Activated naive CD8-positive, alpha-beta T cell treated with anti-CD3 and anti-CD28 coated beads for 36 hours (primary cell): ENCODE results near the gene PBX1. TPM values are rescaled to one million over a fixed set of nuclear protein-coding genes. Genes with fewer than 3 reads are reported as not detected.

Experiments used
- DNase-seq: peaks from one replicate; pipeline ENCODE4 v3.0.0; 2021
- H3K27ac Mint-ChIP-seq: one replicate; pipeline ENCODE4 v1.8.0; 2022; ENCODE audit warnings: mild to moderate bottlenecking, moderate library complexity, mixed read lengths
- H3K27me3 Mint-ChIP-seq: one replicate; pipeline ENCODE4 v1.8.0; 2022; ENCODE audit warnings: mild to moderate bottlenecking, mixed read lengths
- H3K36me3 Mint-ChIP-seq: one replicate; pipeline ENCODE4 v1.8.0; 2021; ENCODE audit warnings: mild to moderate bottlenecking, mixed read lengths
- H3K4me1 Mint-ChIP-seq: one replicate; pipeline ENCODE4 v1.8.0; 2021; ENCODE audit warnings: mixed read lengths
- H3K4me3 Mint-ChIP-seq: one replicate; pipeline ENCODE4 v1.8.0; 2022; ENCODE audit warnings: mild to moderate bottlenecking, moderate library complexity, mixed read lengths
- H3K9me3 Mint-ChIP-seq: one replicate; pipeline ENCODE4 v1.8.0; 2022; ENCODE audit warnings: mixed read lengths
- total RNA-seq, 2 experiments: library from RNA; stranded (reverse); gene quantifications; one replicate each; pipeline ENCODE4 v1.2.3, GENCODE V29; 2021

The PBX1 gene
- total RNA-seq, 2 experiments from 2014 or later, result 0.04 TPM; not detected in 1

DNA sequence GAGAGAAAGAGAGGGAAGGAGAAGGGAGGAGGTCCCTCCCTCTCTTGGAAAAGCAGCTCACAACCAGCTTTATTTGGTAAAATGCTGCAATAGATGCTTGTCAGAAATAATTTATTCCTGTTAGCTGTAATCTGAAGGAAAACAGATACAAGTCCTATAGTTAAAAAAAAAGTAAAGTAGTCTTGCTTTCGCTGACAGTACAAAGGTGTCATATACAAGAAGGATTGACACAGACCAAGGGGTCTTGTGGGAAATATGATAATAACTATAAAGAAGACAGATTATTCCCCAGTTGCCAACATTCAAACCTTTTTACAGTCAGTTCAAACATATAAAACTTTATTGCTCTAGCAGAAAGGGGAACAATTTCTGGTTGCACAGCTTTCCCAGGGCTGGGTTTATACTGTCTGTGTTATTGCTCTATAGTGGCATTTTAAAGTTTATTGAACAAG is 145.0 kb downstream of the PBX1 start:
- H3K27ac Mint-ChIP-seq, result no peak overlapping the region
- no peaks in the 10 kb centered on the region for H3K27me3 Mint-ChIP-seq
- no peaks in the 10 kb centered on the region for H3K9me3 Mint-ChIP-seq
- H3K4me3 Mint-ChIP-seq, result no peak overlapping the region
- no peaks in the 10 kb centered on the region for H3K36me3 Mint-ChIP-seq
- DNase-seq, result no peak
- H3K4me1 Mint-ChIP-seq, result no peaks in the 10 kb centered on the region

DNA sequence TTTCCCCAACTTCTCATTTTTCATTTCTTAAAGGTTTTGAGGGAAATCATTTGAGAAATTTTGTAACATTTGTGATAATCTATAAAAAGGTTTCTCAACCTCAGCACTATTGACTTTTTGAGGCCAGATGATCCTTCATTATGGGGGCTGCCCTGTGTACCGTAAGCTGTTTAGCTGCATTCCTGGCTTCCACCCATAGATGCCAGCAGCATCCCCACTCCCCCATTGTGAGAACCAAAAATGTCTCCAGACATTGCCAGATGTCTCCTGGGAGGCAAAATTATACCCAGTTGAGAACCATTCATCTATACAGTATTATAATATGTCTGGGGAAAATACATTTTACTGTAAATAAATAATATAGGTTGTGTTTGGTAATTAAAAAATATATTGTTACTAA is 146.0 kb downstream of the PBX1 start:
- no peaks in the 10 kb centered on the region for H3K4me1 Mint-ChIP-seq
- H3K4me3 Mint-ChIP-seq, result no peak overlapping the region
- H3K9me3 Mint-ChIP-seq, result no peaks in the 10 kb centered on the region
- H3K36me3 Mint-ChIP-seq, result no peaks in the 10 kb centered on the region
- no peak for DNase-seq
- peaks cover 5% of the 10 kb centered on the region for H3K27me3 Mint-ChIP-seq
- H3K27ac Mint-ChIP-seq, result no peak overlapping the region

DNA sequence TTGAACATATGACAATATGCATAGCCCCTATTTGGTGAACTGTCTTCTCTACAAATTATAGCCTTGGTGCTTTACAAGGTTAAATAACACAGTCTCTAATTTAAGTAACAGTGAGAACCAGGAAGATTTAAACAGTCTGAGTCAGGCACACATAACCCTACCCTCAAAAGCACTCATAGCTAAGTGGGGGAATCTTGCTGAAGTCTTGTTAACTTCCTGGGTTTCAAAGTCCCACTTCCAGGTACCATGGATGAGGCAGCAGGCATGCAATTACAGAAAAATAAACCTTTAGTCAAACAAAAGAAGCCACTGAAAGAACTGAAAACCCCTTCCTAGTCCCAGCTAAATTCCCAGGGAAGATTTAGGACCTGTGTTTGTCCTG is 147.6 kb downstream of the PBX1 start:
- H3K4me1 Mint-ChIP-seq, result no peaks in the 10 kb centered on the region
- H3K27me3 Mint-ChIP-seq, result peaks cover 5% of the 10 kb centered on the region
- no peak overlapping the region for H3K4me3 Mint-ChIP-seq
- DNase-seq, result no peak
- no peak overlapping the region for H3K27ac Mint-ChIP-seq
- H3K36me3 Mint-ChIP-seq, result no peaks in the 10 kb centered on the region
- H3K9me3 Mint-ChIP-seq, result no peaks in the 10 kb centered on the region

DNA sequence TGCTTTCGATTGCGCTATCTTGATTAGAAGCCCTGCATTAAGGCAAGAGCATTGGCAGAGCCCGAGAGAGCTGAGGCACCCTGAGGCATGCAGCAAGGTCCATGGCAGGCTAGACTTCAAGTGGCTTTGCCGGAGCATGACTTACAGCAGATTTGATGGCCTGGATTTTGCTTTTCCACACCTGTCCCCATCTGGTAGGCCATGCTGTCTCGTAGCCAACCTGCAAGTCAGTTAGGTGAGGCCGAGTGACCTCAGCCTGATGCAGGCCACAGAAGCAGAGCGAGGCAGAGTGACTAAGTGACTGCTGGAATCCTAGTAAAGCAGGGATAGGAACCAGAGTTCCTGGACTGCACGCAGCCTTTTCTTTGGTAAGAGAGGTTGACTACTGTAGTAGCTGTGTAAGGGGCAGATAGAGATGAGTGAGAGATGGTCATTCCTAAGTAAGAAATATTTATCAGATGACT is 148.9 kb downstream of the PBX1 start:
- DNase-seq, result no peak
- H3K36me3 Mint-ChIP-seq, result no peaks in the 10 kb centered on the region
- H3K9me3 Mint-ChIP-seq, result no peaks in the 10 kb centered on the region
- H3K27ac Mint-ChIP-seq, result no peak overlapping the region
- no peaks in the 10 kb centered on the region for H3K4me1 Mint-ChIP-seq
- peaks cover 5% of the 10 kb centered on the region for H3K27me3 Mint-ChIP-seq
- H3K4me3 Mint-ChIP-seq, result no peak overlapping the region

DNA sequence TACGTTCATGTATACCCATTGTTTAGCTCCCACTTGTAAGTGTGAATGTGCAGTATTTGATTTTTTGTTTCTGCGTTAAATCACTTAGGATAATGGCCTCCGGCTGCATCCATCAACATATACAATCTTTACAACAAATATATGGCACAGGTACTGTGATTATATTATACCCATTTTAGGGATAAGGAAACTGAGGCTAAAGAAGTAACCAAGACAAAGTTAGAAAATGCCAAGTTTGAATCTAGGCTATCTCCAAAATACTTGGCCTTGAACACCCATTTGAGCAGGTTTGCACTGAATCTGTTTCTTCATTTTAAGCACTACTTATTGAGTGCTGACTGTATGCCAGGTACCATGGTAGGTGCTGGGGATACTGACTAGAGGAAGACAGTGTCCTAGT is 149.6 kb downstream of the PBX1 start:
- Mint-ChIP-seq H3K27me3 (peaks cover 5% of the 10 kb centered on the region), H3K36me3 (no peaks in the 10 kb centered on the region), H3K9me3 (no peaks in the 10 kb centered on the region), H3K4me1 (no peaks in the 10 kb centered on the region), H3K27ac (no peak overlapping the region), H3K4me3 (no peak overlapping the region)
- DNase-seq, result no peak

DNA sequence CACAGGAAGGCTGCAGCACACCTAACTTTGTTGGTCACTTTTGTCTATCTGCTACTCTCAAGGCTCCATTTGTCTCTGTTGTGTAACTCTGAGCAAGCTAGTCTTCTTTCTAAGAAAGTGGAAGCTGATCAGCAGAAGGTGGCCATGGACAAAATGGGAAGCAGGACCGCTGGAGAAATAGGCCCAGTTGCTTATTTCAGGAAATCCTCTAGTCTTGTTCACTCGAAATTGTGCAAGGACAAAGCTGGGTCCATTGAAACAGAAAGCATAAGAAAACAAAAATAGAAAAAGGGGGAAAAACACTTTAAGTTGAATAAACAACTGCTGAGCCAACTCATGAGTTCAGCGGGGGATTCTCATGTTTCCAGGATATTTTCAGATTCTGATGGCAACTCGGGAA is 150.1 kb downstream of the PBX1 start:
- no peaks in the 10 kb centered on the region for H3K9me3 Mint-ChIP-seq
- H3K27ac Mint-ChIP-seq, result no peak overlapping the region
- H3K27me3 Mint-ChIP-seq, result peaks cover 5% of the 10 kb centered on the region
- no peak overlapping the region for H3K4me3 Mint-ChIP-seq
- DNase-seq, result no peak
- no peaks in the 10 kb centered on the region for H3K4me1 Mint-ChIP-seq
- no peaks in the 10 kb centered on the region for H3K36me3 Mint-ChIP-seq

DNA sequence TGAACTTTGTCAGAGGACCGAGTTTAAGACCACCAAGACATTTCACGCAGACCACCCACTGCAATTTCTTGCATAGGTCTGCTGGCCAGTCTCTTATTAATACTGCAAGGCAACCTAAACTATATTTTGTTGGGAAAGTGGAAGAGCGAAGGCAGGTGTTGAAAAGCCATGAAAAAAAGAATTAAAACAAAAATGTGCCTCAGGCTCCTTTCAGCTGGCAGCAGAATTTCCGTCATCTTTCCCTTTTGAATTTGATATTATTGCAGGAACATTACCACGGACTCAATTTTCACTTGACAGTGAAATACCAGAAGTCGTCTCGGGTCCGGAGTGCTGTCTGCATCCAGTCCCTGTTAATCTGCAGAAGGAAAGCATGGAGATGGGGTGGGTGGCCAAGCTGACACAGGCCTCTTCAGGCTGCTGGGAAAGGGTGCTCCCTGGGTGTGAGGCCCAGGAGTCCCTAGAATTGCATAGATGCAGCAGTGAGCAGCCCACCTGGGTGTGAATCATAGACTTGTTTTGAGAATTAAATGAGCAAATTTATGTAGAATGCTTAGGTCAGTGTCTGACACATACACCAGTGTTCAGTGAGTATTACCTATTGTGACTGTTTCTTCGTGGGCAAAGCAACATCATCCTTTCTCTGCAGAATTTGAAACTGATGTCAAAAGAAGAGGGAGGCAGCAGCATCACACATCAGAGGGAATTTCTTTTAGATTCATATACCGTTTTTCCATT is 150.7 kb downstream of the PBX1 start:
- Mint-ChIP-seq H3K9me3 (no peaks in the 10 kb centered on the region), H3K4me1 (no peaks in the 10 kb centered on the region), H3K27me3 (peaks cover 5% of the 10 kb centered on the region), H3K4me3 (no peak overlapping the region), H3K36me3 (no peaks in the 10 kb centered on the region), H3K27ac (no peak overlapping the region)
- no peak for DNase-seq

DNA sequence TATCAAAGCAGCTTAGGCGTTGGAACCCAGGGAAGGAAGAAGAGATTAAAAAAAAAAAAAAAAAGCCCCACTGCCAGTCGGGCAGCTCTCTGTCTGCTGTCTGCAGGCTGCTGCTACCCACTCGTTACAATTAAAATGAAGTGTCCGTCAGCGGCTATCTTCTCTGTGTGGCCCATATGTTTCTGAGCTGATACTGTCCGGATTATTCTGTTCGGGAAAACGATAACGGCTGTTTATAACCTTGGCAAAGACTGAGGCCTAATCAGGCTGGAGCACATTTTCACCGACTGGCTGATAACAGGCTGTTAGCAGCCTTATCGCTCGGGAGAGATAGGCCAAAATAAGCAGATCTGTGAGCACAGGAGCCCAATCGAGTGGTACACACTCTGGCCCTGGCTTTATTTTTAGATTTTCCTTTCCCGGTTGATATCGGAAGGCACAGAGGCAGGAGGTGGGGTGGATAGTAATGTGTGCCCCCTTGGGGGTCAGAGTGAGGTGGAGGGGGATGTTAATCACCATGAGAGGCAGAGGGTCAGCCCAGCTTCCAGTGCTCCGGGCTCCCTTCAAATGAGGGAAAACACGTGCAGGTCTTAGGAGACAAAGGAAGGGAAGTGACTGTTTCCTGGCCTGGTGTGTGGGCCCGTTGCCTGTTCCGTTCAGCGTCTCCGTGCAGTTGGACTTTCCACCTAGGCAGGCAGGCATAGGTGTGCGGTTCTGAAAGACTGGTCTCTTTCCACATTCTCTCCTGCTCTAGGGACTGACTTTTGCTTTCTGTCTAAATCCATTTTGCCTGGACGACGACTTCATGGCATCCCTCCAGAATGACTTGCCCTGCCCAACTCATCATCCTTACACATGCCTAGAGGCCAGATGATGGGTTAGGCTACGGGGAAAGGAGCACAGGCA is 153.4 kb downstream of the PBX1 start:
- Mint-ChIP-seq H3K36me3 (no peaks in the 10 kb centered on the region), H3K4me3 (peak overlapping the region; percentile 19), H3K27ac (no peak overlapping the region), H3K9me3 (no peaks in the 10 kb centered on the region), H3K4me1 (peaks cover 3% of the 10 kb centered on the region), H3K27me3 (peaks cover 11% of the 10 kb centered on the region)
- DNase-seq, result no peak

DNA sequence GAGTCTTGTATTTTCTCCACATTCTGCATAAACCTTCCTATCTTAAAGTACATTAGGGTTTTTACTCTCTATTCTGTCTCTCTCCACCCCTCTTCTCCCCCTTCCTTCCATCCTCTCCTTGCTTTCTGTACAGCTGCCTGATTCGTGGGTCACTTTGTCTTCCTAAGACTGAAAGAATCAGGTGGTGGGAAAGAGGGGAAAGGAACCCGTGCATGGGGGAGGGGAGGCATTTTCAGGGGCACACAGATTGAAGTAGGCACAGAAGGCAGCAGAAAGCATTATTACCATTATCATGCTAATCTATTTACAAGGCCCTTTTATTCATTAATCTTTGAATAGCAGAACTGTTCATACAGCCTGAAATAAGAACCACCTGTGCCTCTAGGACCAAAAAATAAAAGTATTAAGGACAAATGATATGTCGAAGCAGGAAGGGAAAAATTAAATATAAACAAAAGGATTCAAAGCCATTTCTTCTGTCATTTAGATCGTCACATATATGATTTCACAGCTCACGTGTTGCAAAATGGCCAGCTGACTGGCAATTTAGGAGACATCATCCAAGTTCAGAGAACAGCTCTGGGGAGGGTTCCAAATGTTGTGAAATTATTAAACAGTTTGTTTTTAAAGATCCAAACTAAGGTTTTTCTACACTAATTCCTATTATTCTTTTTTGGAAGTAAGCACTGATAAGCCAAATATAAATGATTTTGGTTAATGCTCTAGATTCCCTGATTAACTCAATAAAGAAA is 154.6 kb downstream of the PBX1 start:
- Mint-ChIP-seq H3K4me1 (peaks cover 3% of the 10 kb centered on the region), H3K36me3 (no peaks in the 10 kb centered on the region), H3K27ac (no peak overlapping the region), H3K27me3 (peaks cover 11% of the 10 kb centered on the region), H3K4me3 (no peak overlapping the region), H3K9me3 (no peaks in the 10 kb centered on the region)
- no peak for DNase-seq

DNA sequence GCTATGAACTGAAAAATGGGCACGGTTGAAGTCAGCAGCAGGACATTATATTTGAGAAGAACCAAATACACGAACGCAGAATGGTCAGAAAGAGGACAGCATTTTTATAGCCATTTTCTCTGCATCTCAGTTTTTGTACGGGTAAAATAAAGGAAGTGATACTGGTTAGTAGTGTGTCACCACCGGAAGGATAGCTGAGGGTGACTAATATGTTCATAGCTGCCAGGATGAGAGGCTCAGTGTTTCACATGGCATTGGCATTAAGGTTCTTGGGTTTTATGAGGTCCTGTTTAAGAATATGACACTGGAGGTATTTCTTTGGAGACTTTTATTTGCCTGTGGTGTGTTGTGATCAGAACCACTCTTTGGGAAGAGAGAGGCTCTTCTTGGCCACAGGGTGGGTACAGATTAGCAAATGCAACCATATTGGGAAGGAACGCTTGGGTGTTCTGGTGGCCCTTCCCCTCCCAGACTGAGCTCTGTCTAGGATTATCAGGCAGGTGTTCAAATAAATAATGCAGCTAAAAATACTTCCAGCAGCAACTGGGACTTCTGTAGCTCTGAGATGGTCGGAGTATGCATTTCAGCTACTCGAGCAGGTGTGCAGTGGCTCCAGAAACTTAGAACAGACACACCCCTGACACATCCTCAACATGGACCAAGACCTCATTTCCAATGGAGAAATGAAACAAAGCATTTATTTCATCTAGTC is 158.2 kb downstream of the PBX1 start:
- H3K4me1 Mint-ChIP-seq, result peaks cover 8% of the 10 kb centered on the region
- no peaks in the 10 kb centered on the region for H3K36me3 Mint-ChIP-seq
- no peak for DNase-seq
- no peak overlapping the region for H3K4me3 Mint-ChIP-seq
- no peaks in the 10 kb centered on the region for H3K9me3 Mint-ChIP-seq
- H3K27ac Mint-ChIP-seq, result no peak overlapping the region
- peaks cover 7% of the 10 kb centered on the region for H3K27me3 Mint-ChIP-seq

DNA sequence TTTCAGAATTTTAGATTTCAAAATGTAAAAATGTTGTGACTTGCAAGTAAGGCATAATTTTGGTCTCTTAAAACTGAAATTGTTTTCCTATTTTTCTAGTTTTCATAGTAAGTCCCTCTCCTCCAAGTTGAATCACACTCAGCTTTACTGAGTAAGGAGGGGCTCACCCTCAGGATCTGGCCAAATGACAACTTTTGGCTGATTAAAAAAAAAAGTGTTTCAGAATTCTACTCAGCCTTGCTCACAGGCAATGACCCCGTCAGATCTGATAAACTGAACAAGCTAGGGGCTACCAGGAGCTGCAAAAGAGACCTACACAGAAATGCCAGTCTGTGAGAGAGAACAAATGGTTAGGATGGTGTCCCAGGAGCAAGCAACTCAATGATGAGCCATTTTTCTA is 159.8 kb downstream of the PBX1 start:
- no peaks in the 10 kb centered on the region for H3K36me3 Mint-ChIP-seq
- no peaks in the 10 kb centered on the region for H3K9me3 Mint-ChIP-seq
- H3K4me1 Mint-ChIP-seq, result peaks cover 8% of the 10 kb centered on the region
- H3K27ac Mint-ChIP-seq, result no peak overlapping the region
- peaks cover 10% of the 10 kb centered on the region for H3K27me3 Mint-ChIP-seq
- DNase-seq, result no peak
- H3K4me3 Mint-ChIP-seq, result no peak overlapping the region

DNA sequence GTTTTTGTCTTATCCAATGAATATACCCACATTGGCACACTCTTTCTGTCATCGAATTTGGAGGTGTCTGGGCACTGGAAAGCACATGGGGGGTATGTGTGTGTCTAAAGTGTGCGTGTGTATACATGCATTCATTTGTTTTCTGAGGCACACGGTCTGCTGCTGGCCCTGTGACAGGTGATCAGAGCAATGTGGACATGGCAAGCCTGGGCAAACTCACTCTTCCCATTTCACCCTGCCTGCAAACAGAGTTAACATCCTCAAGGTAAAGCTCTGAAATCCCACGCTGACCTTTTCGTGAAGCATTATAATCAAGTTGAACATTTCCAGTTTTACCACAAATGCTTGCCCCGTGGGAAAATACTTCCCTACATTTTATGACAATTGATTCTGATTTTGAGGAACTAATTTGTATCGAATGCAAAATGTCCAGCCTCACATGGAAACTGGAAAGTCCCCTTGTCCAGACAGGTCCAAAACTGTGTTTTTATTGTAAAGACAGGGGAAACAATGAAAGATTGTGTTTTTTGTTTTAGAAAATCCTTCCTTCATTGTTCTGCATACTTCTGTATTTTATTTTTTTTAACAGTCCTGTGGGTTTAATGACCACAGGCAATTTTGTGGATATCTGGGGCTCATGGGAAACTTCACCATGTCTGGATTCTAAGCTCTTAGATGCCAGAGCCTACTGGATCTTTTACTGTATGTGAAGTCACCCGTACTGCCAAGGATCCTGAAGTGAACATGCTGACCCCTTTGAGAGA is 160.9 kb downstream of the PBX1 start:
- Mint-ChIP-seq H3K36me3 (no peaks in the 10 kb centered on the region), H3K4me3 (no peak overlapping the region), H3K4me1 (peaks cover 8% of the 10 kb centered on the region), H3K27ac (no peak overlapping the region), H3K27me3 (peaks cover 10% of the 10 kb centered on the region), H3K9me3 (no peaks in the 10 kb centered on the region)
- DNase-seq, result no peak

DNA sequence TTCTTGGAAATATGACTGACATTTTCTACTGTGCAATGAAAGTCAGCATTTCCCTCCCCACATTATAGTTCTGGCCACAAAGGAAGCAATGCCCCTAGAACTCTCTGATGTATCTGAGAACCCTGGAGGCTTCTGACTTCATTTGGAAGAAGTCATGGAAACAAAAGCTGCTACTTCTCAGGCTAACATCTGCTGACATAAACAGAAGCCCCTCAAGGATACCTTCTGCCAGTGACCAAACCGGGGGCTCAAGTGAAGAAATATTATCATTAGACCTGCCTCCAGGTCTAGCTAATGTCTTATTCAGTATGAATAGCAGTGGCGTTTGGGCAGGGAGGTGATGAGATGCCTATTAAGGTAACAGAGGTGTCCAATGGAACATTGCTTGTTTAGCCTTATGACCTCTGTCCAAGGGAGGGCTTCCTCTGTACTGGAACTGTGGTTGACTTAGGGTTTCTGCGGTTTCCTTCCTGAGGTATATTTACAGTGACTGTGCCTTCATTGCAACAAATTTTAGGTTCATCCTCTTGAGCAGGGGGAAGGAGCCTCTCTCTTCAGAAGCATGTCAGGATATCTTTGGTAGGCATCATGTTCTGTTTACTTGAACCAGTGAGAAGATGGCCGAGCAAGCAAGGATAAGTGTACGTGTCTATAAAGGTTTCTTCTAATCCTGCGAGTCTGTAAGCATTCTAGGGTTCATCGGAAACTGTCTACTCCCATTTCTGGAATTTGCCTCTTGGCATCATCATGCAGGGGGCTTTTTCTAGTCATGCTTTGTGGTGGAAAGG is 161.7 kb downstream of the PBX1 start:
- DNase-seq, result no peak
- Mint-ChIP-seq H3K4me1 (peaks cover 8% of the 10 kb centered on the region), H3K36me3 (no peaks in the 10 kb centered on the region), H3K27ac (no peak overlapping the region), H3K4me3 (no peak overlapping the region), H3K27me3 (peaks cover 5% of the 10 kb centered on the region), H3K9me3 (no peaks in the 10 kb centered on the region)

DNA sequence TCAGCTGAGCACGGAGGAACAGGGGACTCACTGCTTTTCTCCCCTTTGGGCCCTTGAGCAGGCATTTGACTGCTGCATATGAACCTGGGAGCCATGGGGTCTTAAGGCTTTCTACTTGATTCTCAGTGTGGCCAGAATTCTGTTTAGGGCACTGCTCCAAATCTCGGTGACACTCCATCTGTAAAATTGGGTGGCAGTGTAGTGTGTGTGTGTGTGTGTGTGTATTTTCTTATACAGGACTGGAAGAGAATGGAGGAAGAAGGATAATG is 162.2 kb downstream of the PBX1 start:
- H3K9me3 Mint-ChIP-seq, result no peaks in the 10 kb centered on the region
- no peak overlapping the region for H3K4me3 Mint-ChIP-seq
- peaks cover 4% of the 10 kb centered on the region for H3K27me3 Mint-ChIP-seq
- DNase-seq, result no peak
- H3K4me1 Mint-ChIP-seq, result peaks cover 8% of the 10 kb centered on the region
- H3K27ac Mint-ChIP-seq, result no peak overlapping the region
- no peaks in the 10 kb centered on the region for H3K36me3 Mint-ChIP-seq
